PC-9 (cell line): ENCODE data around the gene ATP2B3. TPM values are rescaled to one million over a fixed set of nuclear protein-coding genes. Genes with fewer than 3 reads are reported as not detected.

Source experiments
- BruUV-seq: library from RNA; stranded (reverse); fragments of 400-500 nt; replicated peaks from 2 replicates; lab custom pipeline; 2021; lab: Mats Ljungman, UMichigan
- CTCF ChIA-PET: fragments of 300-600 bp; sonication (Branson Sonifier 250); formaldehyde crosslinking; loops from one replicate; lab custom pipeline; 2022; ENCODE audit warnings: antibody characterized with exemption; lab: Charles Lee
- POLR2A ChIA-PET: fragments of 300-600 bp; sonication (Branson Sonifier 250); formaldehyde crosslinking; loops from one replicate; lab custom pipeline; 2022; ENCODE audit warnings: antibody characterized with exemption; ENCODE audit not compliant: unreplicated experiment; lab: Charles Lee
- DNase-seq, 2 experiments: peaks; one replicate each; pipeline versions ENCODE4 v3.0.0 to v3.0.0-alpha.2; 2015 to 2022; ENCODE audit warnings: mixed read lengths in 1 of 2
- H2AFZ ChIP-seq: fragments of 200-600 bp; sonication (generic); 2 replicates; pipeline ENCODE4 v1.8.1; 2017; ENCODE audit warnings: antibody characterized with exemption
- H3F3A ChIP-seq: fragments of 200-600 bp; sonication (generic); 2 replicates; pipeline ENCODE4 v1.8.1; 2017; ENCODE audit warnings: antibody characterized with exemption, mild to moderate bottlenecking, low read depth; ENCODE audit not compliant: insufficient read depth
- H3K27ac ChIP-seq: fragments of 200-600 bp; sonication (generic); 2 replicates; pipeline ENCODE4 v1.6.1; 2016; ENCODE audit warnings: mixed run types
- H3K27me3 ChIP-seq: fragments of 200-600 bp; sonication (generic); 2 replicates; pipeline ENCODE4 v1.6.1; 2016; ENCODE audit warnings: low read depth, mixed run types; ENCODE audit not compliant: insufficient read depth
- H3K36me3 ChIP-seq: fragments of 200-600 bp; sonication (generic); 2 replicates; pipeline ENCODE4 v1.6.1; 2016; ENCODE audit warnings: low read depth, mixed run types
- H3K4me1 ChIP-seq: fragments of 200-600 bp; sonication (generic); replicated peaks from 2 replicates; pipeline ENCODE4 v1.6.1; 2016; ENCODE audit warnings: mixed run types; ENCODE audit not compliant: insufficient read depth
- H3K4me2 ChIP-seq: fragments of 200-600 bp; sonication (generic); 2 replicates; pipeline ENCODE4 v1.6.1; 2017; ENCODE audit warnings: mixed run types
- H3K4me3 ChIP-seq: fragments of 200-600 bp; sonication (generic); 2 replicates; pipeline ENCODE4 v1.6.1; 2016; ENCODE audit warnings: mixed run types
- H3K79me2 ChIP-seq: fragments of 200-600 bp; sonication (generic); 2 replicates; pipeline ENCODE4 v1.6.1; 2017; ENCODE audit warnings: low read depth, mixed run types
- H3K9me2 ChIP-seq: fragments of 200-600 bp; sonication (generic); 2 replicates; pipeline ENCODE4 v1.8.1; 2017; ENCODE audit warnings: mild to moderate bottlenecking; ENCODE audit not compliant: insufficient read depth
- H3K9me3 ChIP-seq: fragments of 200-600 bp; sonication (generic); 2 replicates; pipeline ENCODE4 v1.8.1; 2016; ENCODE audit warnings: low read depth; ENCODE audit not compliant: insufficient read depth
- H4K20me1 ChIP-seq: fragments of 200-600 bp; sonication (generic); 2 replicates; pipeline ENCODE4 v1.8.1; 2017; ENCODE audit not compliant: insufficient read depth
- EZH2 ChIP-seq: fragments of 200-600 bp; sonication (generic); IDR thresholded peaks from 2 replicates; pipeline ENCODE4 v1.8.0; 2017; ENCODE audit warnings: antibody characterized with exemption, low read depth
- intact Hi-C: fragments of 100-400 bp; cut with micrococcal nuclease; formaldehyde crosslinking; loops from one replicate; pipeline ENCODE4 v1.10.0; 2022; ENCODE audit not compliant: unreplicated experiment
- total RNA-seq: library from RNA; stranded (reverse); gene quantifications from 2 replicates; pipeline ENCODE4 v1.2.3, GENCODE V29; 2021
- TF ChIP-seq, protein P1 (sequence below): fragments of 200-600 bp; sonication (generic); conservative IDR thresholded peaks from 2 replicates; pipeline ENCODE4 v1.6.1; 2017; ENCODE audit warnings: mixed run types, antibody characterized with exemption, mild to moderate bottlenecking, moderate library complexity

The ATP2B3 gene
- total RNA-seq, 1 experiment from 2014 or later, result not detected

DNA sequence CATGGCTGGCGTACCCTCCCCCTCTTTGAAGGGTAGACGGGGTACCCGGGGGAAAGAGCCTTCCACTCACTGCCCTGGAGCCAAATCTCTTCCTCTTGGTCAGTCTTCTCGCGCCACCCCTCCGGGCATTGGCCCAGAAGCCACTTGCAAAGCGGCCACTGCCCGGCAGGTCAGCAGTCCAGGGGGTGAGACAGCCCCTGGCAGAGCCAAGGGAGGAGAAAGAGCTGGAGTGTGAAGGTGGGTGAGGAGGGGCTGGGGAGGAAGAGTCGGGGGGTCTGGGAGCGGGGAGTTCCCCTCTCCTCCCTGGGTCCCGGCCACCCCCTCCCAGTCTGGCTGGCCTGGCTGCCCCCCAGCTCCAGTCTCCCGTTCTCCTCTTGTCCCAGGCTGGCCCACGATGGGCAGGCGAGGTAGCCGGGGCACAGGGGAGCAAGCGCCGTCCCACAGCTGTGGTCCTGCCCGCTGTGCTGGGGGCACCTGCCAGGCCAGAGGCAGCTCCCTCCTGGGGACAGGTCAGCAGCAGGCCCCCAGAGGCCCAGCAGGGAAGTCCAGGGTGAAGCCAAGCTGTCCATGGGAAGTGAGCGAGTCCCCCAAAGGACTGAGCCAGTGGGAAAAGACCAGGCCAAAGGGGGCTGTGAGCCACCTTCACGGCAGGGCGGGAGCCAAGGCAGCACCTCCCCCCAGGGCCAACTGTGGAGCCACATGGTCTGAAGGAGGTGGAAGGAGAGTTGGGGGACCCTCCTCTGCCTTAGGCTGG lies 108.0 kb downstream of the ATP2B3 start:
- Histone ChIP-seq H3K4me2 (no peak overlapping the region), H3F3A (no peaks in the 10 kb centered on the region), H3K9me2 (no peaks in the 10 kb centered on the region), H3K4me3 (no peak overlapping the region), H3K79me2 (no peaks in the 10 kb centered on the region), H3K27ac (no peak overlapping the region), H3K4me1 (no peaks in the 10 kb centered on the region), H3K36me3 (no peaks in the 10 kb centered on the region), H3K9me3 (no peaks in the 10 kb centered on the region), H3K27me3 (peaks cover 73% of the 10 kb centered on the region), H4K20me1 (no peaks in the 10 kb centered on the region), H2AFZ (no peak overlapping the region)
- BruUV-seq, result no TSS peak
- no peak for TF ChIP-seq EZH2
- TF ChIP-seq, protein P1, sequence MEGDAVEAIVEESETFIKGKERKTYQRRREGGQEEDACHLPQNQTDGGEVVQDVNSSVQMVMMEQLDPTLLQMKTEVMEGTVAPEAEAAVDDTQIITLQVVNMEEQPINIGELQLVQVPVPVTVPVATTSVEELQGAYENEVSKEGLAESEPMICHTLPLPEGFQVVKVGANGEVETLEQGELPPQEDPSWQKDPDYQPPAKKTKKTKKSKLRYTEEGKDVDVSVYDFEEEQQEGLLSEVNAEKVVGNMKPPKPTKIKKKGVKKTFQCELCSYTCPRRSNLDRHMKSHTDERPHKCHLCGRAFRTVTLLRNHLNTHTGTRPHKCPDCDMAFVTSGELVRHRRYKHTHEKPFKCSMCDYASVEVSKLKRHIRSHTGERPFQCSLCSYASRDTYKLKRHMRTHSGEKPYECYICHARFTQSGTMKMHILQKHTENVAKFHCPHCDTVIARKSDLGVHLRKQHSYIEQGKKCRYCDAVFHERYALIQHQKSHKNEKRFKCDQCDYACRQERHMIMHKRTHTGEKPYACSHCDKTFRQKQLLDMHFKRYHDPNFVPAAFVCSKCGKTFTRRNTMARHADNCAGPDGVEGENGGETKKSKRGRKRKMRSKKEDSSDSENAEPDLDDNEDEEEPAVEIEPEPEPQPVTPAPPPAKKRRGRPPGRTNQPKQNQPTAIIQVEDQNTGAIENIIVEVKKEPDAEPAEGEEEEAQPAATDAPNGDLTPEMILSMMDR, result no peak
- intact Hi-C loops, result no loop called here
- DNase-seq, result no peak
- POLR2A ChIA-PET, result no interaction called here
- CTCF ChIA-PET, result no interaction called here

DNA sequence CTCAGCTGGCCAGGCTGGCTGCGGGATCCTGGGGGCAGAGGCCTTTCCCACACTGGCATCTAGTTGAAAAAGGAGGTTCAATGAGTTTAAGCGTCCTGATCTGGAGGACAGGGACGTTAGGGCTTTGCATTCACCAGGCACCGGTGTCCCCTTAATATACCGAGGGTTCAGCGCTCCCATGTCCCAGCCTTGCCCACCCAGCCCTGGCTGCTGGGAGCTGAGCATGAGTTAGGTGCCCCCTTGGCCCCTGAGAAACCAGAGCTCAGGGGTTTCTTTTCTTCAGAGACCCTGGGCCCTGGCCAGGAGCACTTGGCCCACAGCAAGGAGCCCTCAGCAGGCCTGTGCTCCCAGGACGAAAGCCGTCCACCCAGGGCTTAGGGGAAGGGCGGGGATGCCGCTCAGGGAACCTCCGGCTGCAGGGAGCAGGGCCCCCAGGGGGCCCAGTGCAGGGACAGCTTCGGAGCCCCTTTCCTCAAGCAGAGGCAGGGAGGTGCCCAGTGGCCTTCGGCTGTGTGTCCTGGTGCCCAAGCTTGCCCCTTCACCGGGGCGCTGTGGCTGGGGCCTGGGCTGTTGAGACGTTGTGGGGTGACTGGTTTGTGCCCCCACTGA lies 108.7 kb downstream of the ATP2B3 start:
- no peak for DNase-seq
- no peak overlapping the region for H3K4me2 ChIP-seq
- no peak overlapping the region for H3K27ac ChIP-seq
- ChIA-PET POLR2A (no interaction called here), CTCF (no interaction called here)
- H3K4me1 ChIP-seq, result no peaks in the 10 kb centered on the region
- intact Hi-C loops, result no loop called here
- H4K20me1 ChIP-seq, result no peaks in the 10 kb centered on the region
- H3F3A ChIP-seq, result no peaks in the 10 kb centered on the region
- H3K9me2 ChIP-seq, result no peaks in the 10 kb centered on the region
- H3K36me3 ChIP-seq, result no peaks in the 10 kb centered on the region
- peaks cover 80% of the 10 kb centered on the region for H3K27me3 ChIP-seq
- H3K9me3 ChIP-seq, result no peaks in the 10 kb centered on the region
- no peak overlapping the region for H2AFZ ChIP-seq
- TF ChIP-seq, protein P1, result no peak
- TF ChIP-seq EZH2, result no peak
- H3K79me2 ChIP-seq, result no peaks in the 10 kb centered on the region
- BruUV-seq, result no TSS peak
- H3K4me3 ChIP-seq, result no peak overlapping the region

DNA sequence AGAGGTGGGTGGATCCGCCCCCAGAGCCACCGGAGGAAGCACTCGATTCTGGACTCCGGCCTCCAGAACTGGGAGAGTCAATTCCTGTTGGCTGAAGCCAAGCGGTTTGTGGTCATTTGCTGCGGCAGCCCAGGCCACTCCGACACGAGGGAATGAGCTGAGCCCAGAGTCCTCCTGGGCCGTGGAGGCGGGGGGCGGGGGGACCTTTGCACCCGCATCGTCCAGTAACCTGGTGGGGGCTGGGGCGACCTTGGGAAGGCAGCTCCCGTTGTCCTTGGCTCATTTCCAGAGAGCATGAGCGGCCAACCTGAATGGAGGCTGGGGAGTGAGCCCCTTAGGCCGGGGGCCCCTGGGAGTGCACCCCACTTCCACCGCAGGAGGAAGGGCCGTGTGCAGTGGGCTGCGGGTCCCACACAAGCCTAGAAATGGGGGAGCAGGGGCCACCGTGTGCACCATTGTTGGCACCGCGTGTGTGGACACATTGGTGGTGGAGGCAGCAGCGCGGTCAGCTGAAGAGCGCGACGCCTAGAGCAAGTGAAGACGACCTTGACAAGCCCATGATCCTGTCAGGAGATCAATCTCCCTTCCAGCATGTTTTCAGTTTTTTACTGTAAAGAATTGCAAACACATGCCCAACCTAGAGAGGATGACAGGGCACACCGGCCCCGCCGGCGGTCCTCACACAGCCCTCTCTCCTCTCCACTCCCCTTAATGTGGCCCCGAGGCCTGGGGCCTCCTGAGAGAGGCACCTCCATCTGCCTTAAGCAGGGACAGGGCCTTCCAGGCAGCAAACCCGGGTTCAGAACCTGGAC lies 109.6 kb downstream of the ATP2B3 start:
- no peaks in the 10 kb centered on the region for H3F3A ChIP-seq
- POLR2A ChIA-PET, result no interaction called here
- H3K27ac ChIP-seq, result no peak overlapping the region
- no peaks in the 10 kb centered on the region for H3K79me2 ChIP-seq
- H3K9me3 ChIP-seq, result no peaks in the 10 kb centered on the region
- intact Hi-C loops, result no loop called here
- H2AFZ ChIP-seq, result no peak overlapping the region
- no peaks in the 10 kb centered on the region for H4K20me1 ChIP-seq
- no peak for DNase-seq
- TF ChIP-seq EZH2, result no peak
- TF ChIP-seq, protein P1, result no peak
- H3K27me3 ChIP-seq, result peaks cover 86% of the 10 kb centered on the region
- no TSS peak for BruUV-seq
- H3K4me1 ChIP-seq, result no peaks in the 10 kb centered on the region
- no peak overlapping the region for H3K4me3 ChIP-seq
- no peaks in the 10 kb centered on the region for H3K9me2 ChIP-seq
- CTCF ChIA-PET, result no interaction called here
- H3K4me2 ChIP-seq, result no peak overlapping the region
- no peaks in the 10 kb centered on the region for H3K36me3 ChIP-seq
